KOPT-K1 (cell line): Measurements from ENCODE around the gene DNAJB13.

ENCODE experiments used
- H3K27ac ChIP-seq: fragments of 200-600 bp; sonication (generic); 2 replicates; pipeline ENCODE4 v1.5.1; 2016; ENCODE audit warnings: antibody characterized with exemption, mild to moderate bottlenecking, low read depth, low read length; ENCODE audit not compliant: poor library complexity, severe bottlenecking
- H3K36me3 ChIP-seq: fragments of 200-600 bp; sonication (generic); 2 replicates; pipeline ENCODE4 v1.5.1; 2017; ENCODE audit warnings: antibody characterized with exemption, mild to moderate bottlenecking, low read length, moderate library complexity; ENCODE audit not compliant: insufficient read depth
- H3K9me3 ChIP-seq: fragments of 200-600 bp; sonication (generic); 2 replicates; pipeline ENCODE4 v1.5.1; 2017; ENCODE audit warnings: antibody characterized with exemption, low read length, mild to moderate bottlenecking; ENCODE audit not compliant: insufficient read depth, poor library complexity, severe bottlenecking

The DNAJB13 gene

GRCh38 chr11:74019860-74020259, 69.0 kb downstream of the DNAJB13 start:
- peaks cover 49% of the 10 kb centered on the region for H3K36me3 ChIP-seq
- no peak overlapping the region for H3K27ac ChIP-seq
- no peaks in the 10 kb centered on the region for H3K9me3 ChIP-seq
